ENCODE data around the gene ATP5F1C. TPM values are rescaled to one million over a fixed set of nuclear protein-coding genes. Genes with fewer than 3 reads are reported as not detected.
"Not testable (repeated sequence)": the region's sequence is repeated elsewhere in the genome, so short reads cannot be mapped to it uniquely, and the experiment has no call there.

Gene ATP5F1C
- total RNA-seq = 100 to 1,000 TPM; 281 to 295 TPM

DNA sequence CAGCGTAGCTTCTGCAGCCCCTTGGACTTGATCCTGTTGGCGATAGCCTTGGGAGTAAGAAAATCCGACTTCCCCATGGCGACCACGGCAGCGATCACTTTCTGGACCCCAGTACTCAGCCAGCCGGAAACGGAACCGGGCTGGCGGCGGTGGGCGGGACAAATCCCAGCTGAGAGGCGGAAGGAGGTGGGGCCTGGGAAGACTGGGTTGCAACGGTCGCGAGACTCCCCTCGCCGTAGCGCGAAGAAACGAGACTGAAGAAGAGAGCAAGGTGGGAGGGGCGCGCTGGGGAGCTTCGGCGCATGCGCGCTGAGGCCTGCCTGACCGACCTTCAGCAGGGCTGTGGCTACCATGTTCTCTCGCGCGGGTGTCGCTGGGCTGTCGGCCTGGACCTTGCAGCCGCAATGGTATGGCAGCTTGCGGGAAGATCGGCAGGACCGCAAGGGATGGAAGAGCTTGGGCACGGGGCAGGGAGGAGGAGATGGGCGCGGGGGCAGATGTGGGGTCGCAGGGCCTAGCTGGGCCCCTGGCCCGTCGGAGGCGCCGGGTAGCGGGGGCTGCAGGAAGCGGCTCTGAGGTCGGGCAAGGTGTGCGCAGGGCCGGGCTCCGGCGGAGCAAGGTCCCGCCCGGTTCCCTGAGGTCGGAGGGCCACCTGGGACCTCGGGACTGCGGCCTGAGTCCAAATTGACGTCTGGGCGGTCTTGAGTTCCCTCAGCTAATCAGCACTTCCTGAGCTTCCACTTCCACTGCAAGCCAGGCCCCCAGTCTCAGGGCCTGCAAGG, at the start of gene ATP5F1C, which contains the start of gene KIN:
Gene ATP5F1C, plus strand, starts transcription at position 321 of the 782 bp plus-strand sequence. Its CDS starts 31 bp downstream, at position 352.
Gene KIN, minus strand, starts transcription at position 137 of the 782 bp plus-strand sequence. Its CDS starts 60 bp downstream, at position 77.
- DNase-seq = peak; percentile 99
- ChIA-PET POLR2A (interaction anchor here (0.5 to 1.7 kb wide), 5 partner anchors 28 to 350 kb away, joined by 3 to 29 read pairs (median 4); partner anchors contain the start of gene TAF3), CTCF (interaction anchor here (0.6 to 1.2 kb wide), 5 partner anchors 9 to 263 kb away, joined by 3 to 4 read pairs (median 3); partner anchors contain the start of gene TAF3)
- Mint-ChIP-seq H3K36me3 (peaks cover 24% of the 10 kb centered on the region), H3K27ac (no peak within 1 kb of the TSS), H3K9me3 (no peaks in the 10 kb centered on the region), H3K4me3 (no peak within 1 kb of the TSS), H3K4me1 (ENCODE audit: low read depth) (peaks cover 49% of the 10 kb centered on the region), H3K27me3 (no peaks in the 10 kb centered on the region)
- intact Hi-C loops (cut with micrococcal nuclease) = loop anchor here (1.0 kb wide), 1 partner anchor 30 kb away; the partner anchor contains the start of gene TAF3

DNA sequence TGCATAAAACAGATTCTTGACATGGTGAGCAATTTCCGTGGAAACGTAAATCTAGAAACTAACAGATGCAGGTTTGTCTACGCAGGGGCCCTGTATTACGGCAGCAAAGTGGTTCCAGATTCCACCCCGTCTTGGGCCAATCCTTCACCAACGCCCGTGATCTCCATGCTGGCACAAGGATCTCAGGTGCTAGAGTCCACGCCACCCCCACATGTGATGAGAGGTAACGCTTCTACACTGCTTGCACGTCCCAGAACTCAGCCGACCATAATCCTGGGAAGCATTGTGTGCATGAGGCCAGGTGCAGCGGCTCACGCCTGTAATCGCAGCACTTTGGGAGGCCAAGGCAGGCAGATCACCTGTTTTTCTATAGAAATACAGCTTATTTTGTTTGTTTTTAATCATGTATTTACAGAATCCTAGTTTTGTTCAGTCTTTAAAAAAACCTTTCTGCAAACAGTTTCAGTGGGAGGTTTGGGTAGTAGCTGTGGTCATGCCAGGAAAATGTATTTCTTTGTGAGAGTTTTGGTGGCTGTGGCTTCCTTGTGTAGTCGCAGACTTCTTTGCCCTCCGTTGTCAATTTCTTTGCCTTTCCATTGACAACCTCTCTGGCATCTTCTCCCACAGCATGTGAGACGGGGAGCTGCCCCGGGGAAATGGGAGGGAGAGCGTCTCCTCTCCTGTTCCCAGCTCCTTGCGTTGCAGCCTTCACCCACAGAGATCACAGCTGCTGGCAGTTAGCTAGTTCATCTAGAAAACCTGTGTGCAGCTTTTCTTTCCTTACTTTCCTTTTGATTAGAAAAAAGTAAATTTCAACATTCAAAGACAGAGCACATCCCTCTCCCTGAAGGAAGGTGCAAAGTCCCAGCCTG, 49.2 kb upstream of the ATP5F1C start:
- no peaks in the 10 kb centered on the region for H3K36me3 Mint-ChIP-seq
- ChIA-PET CTCF (interaction anchor here (0.6 kb wide), 1 partner anchor 1887 kb away, joined by 3 read pairs; no protein-coding TSS in a partner anchor), POLR2A (no interaction called here)
- no peak overlapping the region for H3K4me3 Mint-ChIP-seq
- no peaks in the 10 kb centered on the region for H3K9me3 Mint-ChIP-seq
- no peaks in the 10 kb centered on the region for H3K4me1 Mint-ChIP-seq (ENCODE audit: low read depth)
- intact Hi-C loops (cut with micrococcal nuclease) = no loop called here
- no peak for DNase-seq
- no peaks in the 10 kb centered on the region for H3K27me3 Mint-ChIP-seq
- H3K27ac Mint-ChIP-seq = no peak overlapping the region

DNA sequence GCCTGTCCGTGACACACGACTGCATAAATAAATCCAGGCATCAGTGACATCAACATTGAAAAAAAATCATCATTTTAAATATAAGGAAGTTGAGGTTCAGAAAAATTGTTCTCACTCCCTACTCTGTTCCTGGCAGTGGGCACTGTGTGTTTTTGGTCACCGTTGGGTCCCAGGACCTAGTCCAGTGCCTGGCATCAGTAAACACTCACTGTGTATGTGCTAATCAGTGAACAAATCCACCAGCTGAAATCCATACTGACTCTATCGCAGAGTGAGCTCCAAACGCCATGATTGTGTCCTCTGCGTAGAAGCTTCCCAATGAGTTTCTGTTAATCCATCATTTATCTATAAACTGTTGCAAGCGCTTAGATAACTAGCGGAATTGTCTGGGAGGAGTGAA, 43.7 kb upstream of the ATP5F1C start:
- no peak overlapping the region for H3K27ac Mint-ChIP-seq
- no peaks in the 10 kb centered on the region for H3K4me1 Mint-ChIP-seq (ENCODE audit: low read depth)
- no peak for DNase-seq
- H3K4me3 Mint-ChIP-seq = no peak overlapping the region
- CTCF ChIA-PET = no interaction called here
- POLR2A ChIA-PET = no interaction called here
- intact Hi-C loops (cut with micrococcal nuclease) = no loop called here
- H3K36me3 Mint-ChIP-seq = no peaks in the 10 kb centered on the region
- H3K9me3 Mint-ChIP-seq = no peaks in the 10 kb centered on the region
- H3K27me3 Mint-ChIP-seq = no peaks in the 10 kb centered on the region

DNA sequence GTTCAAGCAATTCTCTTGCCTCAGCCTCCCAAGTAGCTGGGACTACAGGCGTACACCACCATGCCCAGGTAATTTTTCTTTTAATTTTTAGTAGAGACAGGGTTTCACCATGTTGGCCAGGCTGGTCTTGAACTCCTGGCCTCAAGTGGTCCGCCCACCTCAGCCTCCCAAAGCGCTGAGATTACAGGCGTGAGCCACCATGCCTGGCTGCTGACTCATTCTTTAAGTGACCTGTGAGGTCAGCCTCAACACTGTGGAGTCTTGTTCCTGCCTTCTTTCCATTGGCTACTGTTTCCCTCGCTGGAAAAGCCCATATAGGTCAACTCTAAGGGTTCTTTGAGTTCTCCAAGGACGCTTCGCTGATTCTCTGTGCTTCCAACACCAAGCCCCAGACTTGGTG, 39.3 kb upstream of the ATP5F1C start:
- POLR2A ChIA-PET; H3K9me3 Mint-ChIP-seq; H3K4me3 Mint-ChIP-seq; H3K27me3 Mint-ChIP-seq; intact Hi-C loops (cut with micrococcal nuclease); DNase-seq; H3K4me1 Mint-ChIP-seq (ENCODE audit: low read depth); CTCF ChIA-PET; H3K27ac Mint-ChIP-seq: not testable (repeated sequence)
- H3K36me3 Mint-ChIP-seq = peaks cover 13% of the 10 kb centered on the region

GRCh38 chr10:7750222-7750621, 37.8 kb upstream of the ATP5F1C start:
- H3K9me3 Mint-ChIP-seq = no peaks in the 10 kb centered on the region
- H3K27me3 Mint-ChIP-seq = no peaks in the 10 kb centered on the region
- intact Hi-C loops (cut with micrococcal nuclease) = no loop called here
- no peak for DNase-seq
- no peaks in the 10 kb centered on the region for H3K4me1 Mint-ChIP-seq (ENCODE audit: low read depth)
- no peak overlapping the region for H3K4me3 Mint-ChIP-seq
- H3K27ac Mint-ChIP-seq = no peak overlapping the region
- ChIA-PET CTCF (no interaction called here), POLR2A (no interaction called here)
- H3K36me3 Mint-ChIP-seq = peaks cover 21% of the 10 kb centered on the region

DNA sequence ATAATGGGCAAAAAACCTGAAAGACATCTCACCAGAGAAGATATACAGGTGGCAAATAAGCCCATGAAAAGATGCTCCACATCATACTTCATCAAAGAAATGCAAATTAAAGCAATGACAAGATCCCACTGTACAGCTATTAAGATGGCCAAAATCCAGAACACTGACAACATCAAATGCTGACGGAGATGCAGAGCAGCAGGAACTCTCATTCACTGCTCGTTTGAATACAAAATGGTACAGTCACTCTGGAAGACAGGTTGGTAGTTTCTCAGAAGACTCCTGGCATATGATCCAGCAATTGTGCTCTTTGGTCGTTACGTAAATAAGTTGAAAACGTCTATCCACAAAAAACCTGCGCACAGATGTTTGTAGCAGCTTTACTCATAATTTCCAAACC, 35.7 kb upstream of the ATP5F1C start:
- ChIA-PET CTCF (no interaction called here), POLR2A (no interaction called here)
- DNase-seq = no peak
- no peak overlapping the region for H3K27ac Mint-ChIP-seq
- no peak overlapping the region for H3K4me3 Mint-ChIP-seq
- no peaks in the 10 kb centered on the region for H3K9me3 Mint-ChIP-seq
- no peaks in the 10 kb centered on the region for H3K27me3 Mint-ChIP-seq
- peaks cover 25% of the 10 kb centered on the region for H3K36me3 Mint-ChIP-seq
- H3K4me1 Mint-ChIP-seq (ENCODE audit: low read depth) = no peaks in the 10 kb centered on the region
- intact Hi-C loops (cut with micrococcal nuclease) = no loop called here

DNA sequence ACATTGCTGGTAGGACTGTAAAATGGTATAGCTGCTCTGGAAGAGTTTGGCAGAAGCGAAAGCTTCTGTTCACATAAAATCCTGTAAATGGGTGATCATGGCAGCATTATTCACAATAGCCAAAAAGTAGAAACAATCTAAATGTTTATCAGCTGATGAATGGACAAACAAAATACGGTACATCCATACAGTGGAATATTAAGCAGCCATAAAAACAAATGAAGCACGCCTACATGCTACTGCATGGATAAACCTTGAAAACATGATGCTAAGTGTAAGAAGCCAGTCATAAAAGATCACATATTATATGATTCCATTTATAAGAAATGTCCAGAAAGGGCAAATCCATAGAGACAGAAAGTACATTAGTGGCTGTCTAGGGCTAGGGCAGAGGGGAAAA, 32.9 kb upstream of the ATP5F1C start:
- Mint-ChIP-seq H3K4me1 (ENCODE audit: low read depth) (no peaks in the 10 kb centered on the region), H3K27ac (no peak overlapping the region), H3K36me3 (peaks cover 32% of the 10 kb centered on the region), H3K27me3 (no peaks in the 10 kb centered on the region), H3K4me3 (no peak overlapping the region), H3K9me3 (no peaks in the 10 kb centered on the region)
- no peak for DNase-seq
- ChIA-PET CTCF (interaction anchor here (1.2 kb wide), 1 partner anchor 64 kb away, joined by 7 read pairs; the partner anchor contains the start of gene TAF3), POLR2A (no interaction called here)
- intact Hi-C loops (cut with micrococcal nuclease) = no loop called here

- POLR2A ChIA-PET = no interaction called here
- CTCF ChIA-PET = interaction anchor here (1.1 to 1.6 kb wide), 4 partner anchors 48 to 231 kb away, joined by 3 to 7 read pairs (median 5); partner anchors contain the start of gene TAF3
- H3K4me1 Mint-ChIP-seq (ENCODE audit: low read depth) = no peaks in the 10 kb centered on the region
- no peak overlapping the region for H3K4me3 Mint-ChIP-seq
- no peaks in the 10 kb centered on the region for H3K27me3 Mint-ChIP-seq
- no peak overlapping the region for H3K27ac Mint-ChIP-seq
- no peaks in the 10 kb centered on the region for H3K9me3 Mint-ChIP-seq
- DNase-seq = peak; percentile 34
- peaks cover 34% of the 10 kb centered on the region for H3K36me3 Mint-ChIP-seq
- intact Hi-C loops (cut with micrococcal nuclease) = no loop called here
These were observed 31.5 kb upstream of the ATP5F1C start for GRCh38 chr10:7756360-7756992.

DNA sequence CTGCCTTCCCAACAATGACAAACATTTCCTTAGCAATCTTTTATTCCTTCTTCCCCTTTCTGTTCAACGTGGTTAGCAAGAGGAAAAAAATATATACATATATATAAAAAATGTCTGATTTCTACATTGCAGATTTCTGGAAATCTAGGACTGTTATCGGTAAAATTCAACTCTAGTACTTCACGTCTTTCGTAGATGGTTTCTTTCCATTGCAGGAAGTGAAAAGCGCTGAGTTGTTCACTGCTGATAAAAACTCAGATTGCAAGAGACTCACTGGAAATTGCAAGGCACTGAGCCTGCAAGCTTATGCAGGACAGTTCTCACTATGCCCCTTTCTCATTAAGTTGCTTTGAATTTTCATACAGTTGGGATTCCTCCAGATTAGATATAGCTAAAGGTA, 24.0 kb upstream of the ATP5F1C start:
- Mint-ChIP-seq H3K27ac (no peak overlapping the region), H3K4me1 (ENCODE audit: low read depth) (no peaks in the 10 kb centered on the region), H3K4me3 (no peak overlapping the region), H3K36me3 (peaks cover 43% of the 10 kb centered on the region), H3K27me3 (no peaks in the 10 kb centered on the region), H3K9me3 (no peaks in the 10 kb centered on the region)
- intact Hi-C loops (cut with micrococcal nuclease) = no loop called here
- no peak for DNase-seq
- ChIA-PET POLR2A (no interaction called here), CTCF (interaction anchor here (0.9 kb wide), 1 partner anchor 238 kb away, joined by 3 read pairs; no protein-coding TSS in a partner anchor)

GRCh38 chr10:7766241-7766640, 21.7 kb upstream of the ATP5F1C start:
- intact Hi-C loops (cut with micrococcal nuclease) = no loop called here
- no peak overlapping the region for H3K27ac Mint-ChIP-seq
- no peaks in the 10 kb centered on the region for H3K27me3 Mint-ChIP-seq
- H3K9me3 Mint-ChIP-seq = no peaks in the 10 kb centered on the region
- DNase-seq = no peak
- peaks cover 42% of the 10 kb centered on the region for H3K36me3 Mint-ChIP-seq
- H3K4me1 Mint-ChIP-seq (ENCODE audit: low read depth) = no peaks in the 10 kb centered on the region
- ChIA-PET CTCF (no interaction called here), POLR2A (no interaction called here)
- H3K4me3 Mint-ChIP-seq = no peak overlapping the region

- DNase-seq = no peak
- intact Hi-C loops (cut with micrococcal nuclease) = no loop called here
- Mint-ChIP-seq H3K4me3 (no peak overlapping the region), H3K9me3 (no peaks in the 10 kb centered on the region), H3K4me1 (ENCODE audit: low read depth) (no peaks in the 10 kb centered on the region), H3K36me3 (peaks cover 36% of the 10 kb centered on the region), H3K27ac (no peak overlapping the region), H3K27me3 (no peaks in the 10 kb centered on the region)
- ChIA-PET POLR2A (no interaction called here), CTCF (no interaction called here)
These were observed 20.8 kb upstream of the ATP5F1C start for GRCh38 chr10:7767209-7767608.

DNA sequence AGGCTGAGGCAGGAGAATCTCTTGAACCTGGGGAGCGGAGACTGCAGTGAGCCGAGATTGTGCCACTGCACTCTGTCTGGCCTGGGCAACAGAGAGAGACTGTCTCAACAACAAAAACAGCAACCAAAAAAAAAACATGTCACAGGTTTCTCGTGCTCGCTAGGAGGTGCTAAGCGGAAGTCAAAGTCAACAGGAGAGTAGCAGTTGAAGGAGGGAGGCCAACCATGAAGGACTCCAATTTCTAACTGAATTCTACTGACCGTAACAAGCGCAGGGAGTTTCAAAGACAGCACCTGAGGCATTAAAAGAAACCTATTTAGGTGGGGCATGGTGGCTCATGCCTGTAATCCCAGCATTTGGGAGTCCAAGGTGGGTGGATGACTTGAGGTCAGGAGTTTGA, 19.6 kb upstream of the ATP5F1C start:
- POLR2A ChIA-PET = no interaction called here
- CTCF ChIA-PET = no interaction called here
- H3K9me3 Mint-ChIP-seq = no peaks in the 10 kb centered on the region
- intact Hi-C loops (cut with micrococcal nuclease) = no loop called here
- no peak for DNase-seq
- H3K27ac Mint-ChIP-seq = no peak overlapping the region
- H3K4me1 Mint-ChIP-seq (ENCODE audit: low read depth) = no peaks in the 10 kb centered on the region
- no peak overlapping the region for H3K4me3 Mint-ChIP-seq
- H3K27me3 Mint-ChIP-seq = no peaks in the 10 kb centered on the region
- peaks cover 35% of the 10 kb centered on the region for H3K36me3 Mint-ChIP-seq
